Measurements from ENCODE around the gene RAPGEF5.

RAPGEF5 gene

DNA sequence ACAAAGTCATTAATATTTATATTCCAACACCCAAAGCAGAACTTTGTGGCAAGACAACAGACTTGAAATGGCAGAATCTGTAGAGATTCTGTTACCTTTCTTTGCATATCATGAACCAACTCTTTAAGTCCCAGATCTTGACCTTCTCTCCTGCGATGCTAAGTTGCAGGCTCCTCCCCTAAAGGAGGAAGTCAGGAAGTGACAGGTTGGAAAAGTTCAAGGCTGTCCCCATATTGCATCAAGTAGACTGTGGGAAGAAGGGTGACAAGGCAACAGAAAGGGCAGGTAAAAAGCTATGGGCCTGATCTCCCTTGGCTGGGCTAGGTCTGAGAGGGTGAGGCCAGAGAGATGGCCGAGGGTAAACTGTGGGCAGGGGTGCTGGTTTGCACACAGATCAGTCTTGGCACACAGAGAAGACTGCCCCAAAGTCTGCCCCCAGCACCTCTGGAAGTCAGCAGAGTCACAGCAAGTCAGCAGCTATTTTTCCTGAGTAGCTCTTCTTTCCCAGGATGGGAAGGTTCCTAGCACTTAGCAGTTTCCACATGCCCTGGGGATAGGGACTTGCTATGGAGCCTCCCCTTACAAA lies 115.1 kb downstream of the RAPGEF5 start:
- no peak for TF ChIP-seq CTCF (IDR thresholded peaks at IDR 0.05; ENCODE audit: low read depth, low read length)
- no peaks in the 10 kb centered on the region for H3K27me3 ChIP-seq (ENCODE audit: insufficient read depth, low read depth, severe bottlenecking)
- H3K36me3 ChIP-seq: no peaks in the 10 kb centered on the region; the same call in 1 of the 2 replicates
- H3K27ac ChIP-seq: no peak overlapping the region
- H3K4me3 ChIP-seq (ENCODE audit: low read depth, low read length): no peak overlapping the region
- no peak for DNase-seq
- no peaks in the 10 kb centered on the region for H3K9me3 ChIP-seq (ENCODE audit: severe bottlenecking)

DNA sequence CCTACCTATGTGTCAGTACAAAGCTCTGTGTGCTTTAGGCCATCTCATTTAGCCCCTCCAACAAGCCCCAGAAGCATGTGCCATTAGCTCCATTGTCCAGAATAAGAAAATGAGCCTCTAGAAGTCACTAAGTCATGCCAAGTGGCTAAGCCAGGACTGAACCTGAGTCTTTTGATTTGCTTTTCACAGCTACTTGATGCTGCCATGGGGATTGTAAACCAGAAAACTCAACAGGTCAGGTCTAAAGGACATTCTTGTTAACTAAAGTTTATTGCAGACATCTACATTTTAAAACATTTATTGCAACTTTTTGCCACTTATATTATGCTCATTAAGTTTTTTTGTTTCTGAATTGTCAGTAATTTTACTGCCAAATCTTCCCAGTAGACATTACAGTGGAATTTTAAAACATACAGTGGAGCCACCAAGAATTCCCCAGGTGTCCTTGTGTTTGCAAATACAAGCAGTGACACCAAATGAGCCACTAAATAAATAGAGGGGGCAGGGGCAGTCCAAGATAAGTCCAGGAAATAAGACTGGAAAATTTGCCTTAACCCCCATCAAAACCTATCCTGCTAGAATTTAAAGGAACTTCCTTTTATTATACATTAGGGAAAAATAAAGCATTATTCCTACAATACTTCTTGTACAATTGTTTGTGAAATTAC lies 115.9 kb downstream of the RAPGEF5 start:
- no peaks in the 10 kb centered on the region for H3K9me3 ChIP-seq (ENCODE audit: severe bottlenecking)
- no peak for DNase-seq
- no peak for TF ChIP-seq CTCF (IDR thresholded peaks at IDR 0.05; ENCODE audit: low read depth, low read length)
- H3K27me3 ChIP-seq (ENCODE audit: insufficient read depth, low read depth, severe bottlenecking): no peaks in the 10 kb centered on the region
- no peak overlapping the region for H3K27ac ChIP-seq
- no peak overlapping the region for H3K4me3 ChIP-seq (ENCODE audit: low read depth, low read length)
- H3K36me3 ChIP-seq: no peaks in the 10 kb centered on the region; the same call in 1 of the 2 replicates

DNA sequence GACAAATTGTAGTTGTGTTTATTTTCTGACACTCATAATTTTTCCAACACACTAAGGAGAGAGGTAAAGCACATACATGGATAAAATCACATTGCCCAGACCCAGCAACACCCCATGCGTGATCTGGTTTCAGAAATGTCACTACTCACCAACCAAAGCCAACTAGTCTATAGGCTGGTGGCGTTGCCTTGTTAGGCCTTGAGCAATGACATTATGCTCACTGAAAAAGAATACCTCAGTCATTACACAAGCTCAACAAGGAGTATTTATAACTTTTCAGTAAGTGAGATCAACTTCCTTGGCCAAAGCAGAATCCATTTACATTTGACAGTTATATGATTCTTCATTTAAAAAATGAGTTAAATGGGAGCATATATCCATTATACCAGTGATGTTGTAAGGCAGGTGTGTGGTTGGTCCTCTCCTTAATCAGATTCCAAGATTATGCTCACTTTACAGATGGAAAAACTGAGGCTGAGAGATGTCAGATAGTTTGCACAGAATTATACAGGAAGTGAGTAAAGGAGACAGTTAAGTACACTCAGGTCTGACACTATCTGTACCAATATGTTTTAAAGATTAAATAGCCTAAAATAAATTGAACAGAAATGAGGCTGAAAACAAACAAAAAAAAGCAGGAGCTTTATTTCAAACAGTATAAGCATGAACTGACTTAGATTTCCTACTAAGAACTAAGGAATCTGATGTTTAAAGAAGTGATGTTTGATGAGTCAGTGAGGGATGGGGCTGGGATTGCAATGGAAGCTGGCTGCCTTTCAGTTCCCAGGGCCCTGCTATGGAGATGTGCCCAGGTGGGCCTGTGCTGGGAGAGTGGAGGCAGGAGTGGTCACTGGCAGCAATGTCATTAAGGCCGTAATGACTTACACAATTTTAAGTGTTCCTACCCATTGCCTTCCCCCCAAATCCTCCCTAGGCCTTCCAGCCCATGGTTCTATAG lies 118.3 kb downstream of the RAPGEF5 start:
- no peaks in the 10 kb centered on the region for H3K27me3 ChIP-seq (ENCODE audit: insufficient read depth, low read depth, severe bottlenecking)
- H3K36me3 ChIP-seq: no peaks in the 10 kb centered on the region; the same call in 1 of the 2 replicates
- no peaks in the 10 kb centered on the region for H3K9me3 ChIP-seq (ENCODE audit: severe bottlenecking)
- TF ChIP-seq CTCF (IDR thresholded peaks at IDR 0.05; ENCODE audit: low read depth, low read length): no peak
- DNase-seq: no peak
- no peak overlapping the region for H3K27ac ChIP-seq
- no peak overlapping the region for H3K4me3 ChIP-seq (ENCODE audit: low read depth, low read length)

GRCh38 chr7:22235134-22235533 lies 121.8 kb downstream of the RAPGEF5 start:
- no peak for TF ChIP-seq CTCF (IDR thresholded peaks at IDR 0.05; ENCODE audit: low read depth, low read length)
- no peak for DNase-seq
- no peaks in the 10 kb centered on the region for H3K9me3 ChIP-seq (ENCODE audit: severe bottlenecking)
- no peaks in the 10 kb centered on the region for H3K27me3 ChIP-seq (ENCODE audit: insufficient read depth, low read depth, severe bottlenecking)
- no peak overlapping the region for H3K4me3 ChIP-seq (ENCODE audit: low read depth, low read length)
- no peak overlapping the region for H3K27ac ChIP-seq
- no peaks in the 10 kb centered on the region for H3K36me3 ChIP-seq

GRCh38 chr7:22234227-22234626 lies 122.7 kb downstream of the RAPGEF5 start:
- no peak overlapping the region for H3K4me3 ChIP-seq (ENCODE audit: low read depth, low read length)
- DNase-seq: no peak
- no peak for TF ChIP-seq CTCF (IDR thresholded peaks at IDR 0.05; ENCODE audit: low read depth, low read length)

More at GRCh38 chr7:22234227-22234626, 122.7 kb downstream of the RAPGEF5 start:
- H3K27ac ChIP-seq: no peak overlapping the region
- H3K9me3 ChIP-seq (ENCODE audit: severe bottlenecking): no peaks in the 10 kb centered on the region
- H3K36me3 ChIP-seq: no peaks in the 10 kb centered on the region
- H3K27me3 ChIP-seq (ENCODE audit: insufficient read depth, low read depth, severe bottlenecking): no peaks in the 10 kb centered on the region

Measured in WERI-Rb-1 (cell line).